GM19240 (cell line): Measurements from ENCODE around the gene TMEM123.
"Not testable (repeated sequence)": the region's sequence is repeated elsewhere in the genome, so short reads cannot be mapped to it uniquely, and the experiment has no call there.

ENCODE experiments used
- DNase-seq: peaks from one replicate; pipeline ENCODE4 v3.0.0; 2011; ENCODE audit warnings: low spot score; ENCODE audit not compliant: insufficient read length

Gene TMEM123

GRCh38 chr11:102449651-102450570, 2.7 kb downstream of the TMEM123 start:
- no peak for DNase-seq

GRCh38 chr11:102448869-102449224, 3.7 kb downstream of the TMEM123 start:
- DNase-seq: no peak

- no peak for DNase-seq
Observed at GRCh38 chr11:102447941-102448868, 4.4 kb downstream of the TMEM123 start.

GRCh38 chr11:102447193-102447592, 5.4 kb downstream of the TMEM123 start:
- DNase-seq: no peak

- no peak for DNase-seq
Observed at GRCh38 chr11:102446606-102447005, 6.0 kb downstream of the TMEM123 start.

GRCh38 chr11:102444693-102445092, 7.9 kb downstream of the TMEM123 start:
- not testable (repeated sequence) for DNase-seq

- DNase-seq: not testable (repeated sequence)
Observed at GRCh38 chr11:102444142-102444541, 8.4 kb downstream of the TMEM123 start.

- DNase-seq: not testable (repeated sequence)
Observed at GRCh38 chr11:102439063-102439363, 13.6 kb downstream of the TMEM123 start.

- no peak for DNase-seq
Observed at GRCh38 chr11:102438311-102439062, 14.1 kb downstream of the TMEM123 start.

- DNase-seq: no peak
Observed at GRCh38 chr11:102437727-102438126, 14.8 kb downstream of the TMEM123 start.

GRCh38 chr11:102436976-102437375, 15.6 kb downstream of the TMEM123 start:
- DNase-seq: no peak

GRCh38 chr11:102436561-102436960, 16.0 kb downstream of the TMEM123 start:
- no peak for DNase-seq

GRCh38 chr11:102435688-102436087, 16.9 kb downstream of the TMEM123 start:
- no peak for DNase-seq

GRCh38 chr11:102433571-102433970, 19.0 kb downstream of the TMEM123 start:
- DNase-seq: not testable (repeated sequence)

- DNase-seq: not testable (repeated sequence)
Observed at GRCh38 chr11:102432560-102432959, 20.0 kb downstream of the TMEM123 start.

GRCh38 chr11:102431404-102431803, 21.2 kb downstream of the TMEM123 start:
- no peak for DNase-seq

GRCh38 chr11:102430158-102430836, 22.3 kb downstream of the TMEM123 start:
- DNase-seq: peak; percentile 19

- no peak for DNase-seq
Observed at GRCh38 chr11:102429691-102430090, 22.9 kb downstream of the TMEM123 start.

- no peak for DNase-seq
Observed at GRCh38 chr11:102429226-102429625, 23.3 kb downstream of the TMEM123 start.

GRCh38 chr11:102428696-102429095, 23.9 kb downstream of the TMEM123 start:
- no peak for DNase-seq

- DNase-seq: no peak
Observed at GRCh38 chr11:102427068-102427467, 25.5 kb downstream of the TMEM123 start.
